K562 (cell line): ENCODE results near the gene RASGRP4. TPM values are rescaled to one million over a fixed set of nuclear protein-coding genes. Genes with fewer than 3 reads are reported as not detected.

ENCODE experiments used
- ARID3A ChIP-seq: IDR thresholded peaks from 2 replicates; pipeline ENCODE4 v1.6.1; 2012; ENCODE audit warnings: low read depth, low read length, improper control_type of control experiment, borderline replicate concordance
- CTCFL ChIP-seq: IDR thresholded peaks from 2 replicates; pipeline ENCODE4 v1.6.1; 2011; ENCODE audit warnings: borderline replicate concordance, low read depth, mild to moderate bottlenecking, moderate library complexity, low read length; ENCODE audit not compliant: insufficient read depth, poor library complexity, severe bottlenecking
- GTF2F1 ChIP-seq: IDR thresholded peaks from 2 replicates; pipeline ENCODE4 v1.6.1; 2011; ENCODE audit warnings: low read depth, low read length, improper control_type of control experiment
- GTF3C2 ChIP-seq: IDR thresholded peaks from 3 replicates; pipeline ENCODE4 v1.6.1; 2011; ENCODE audit warnings: borderline replicate concordance, mild to moderate bottlenecking, moderate library complexity; ENCODE audit not compliant: insufficient read length; ENCODE audit errors: extremely low read depth
- HMBOX1 ChIP-seq: sonication (generic); IDR thresholded peaks from 2 replicates; pipeline ENCODE4 v1.6.1; 2016
- HNRNPLL ChIP-seq: fragments of 200-400 bp; formaldehyde crosslinking; IDR thresholded peaks from 2 replicates; pipeline ENCODE4 v1.6.1; 2017; ENCODE audit warnings: low read length, low read depth, mild to moderate bottlenecking; ENCODE audit not compliant: poor library complexity, severe bottlenecking
- HOXB6 ChIP-seq: fragments of 250-450 bp; sonication (Bioruptor Pico); IDR thresholded peaks from 2 replicates; pipeline ENCODE4 v1.5.1; 2022; ENCODE audit warnings: mild to moderate bottlenecking, borderline replicate concordance
- NR2C1 ChIP-seq, 2 experiments: fragments of 450-650 bp; IDR thresholded peaks; 2 replicates each; pipeline ENCODE4 v1.6.1; 2017; ENCODE audit warnings: mild to moderate bottlenecking in 2 of 2, antibody characterized with exemption in 1 of 2, inconsistent platforms in 1 of 2, missing compliant biosample characterization in 1 of 2, missing genetic modification characterization in 1 of 2
- NR4A1 ChIP-seq, 2 experiments: fragments of 250-450 bp in 1 of 2; fragments of 450-650 bp in 1 of 2; sonication (Bioruptor Pico) in 1 of 2; IDR thresholded peaks; 2 replicates each; pipeline versions ENCODE4 v1.4.0 to v1.6.1; 2016 to 2020; ENCODE audit warnings: mild to moderate bottlenecking in 2 of 2, missing compliant biosample characterization in 1 of 2, missing genetic modification characterization in 1 of 2, moderate library complexity in 1 of 2
- SAFB2 ChIP-seq: fragments of 200-400 bp; formaldehyde crosslinking; IDR thresholded peaks from 2 replicates; pipeline ENCODE4 v1.6.1; 2018; ENCODE audit warnings: borderline replicate concordance, low read length, low read depth, moderate library complexity; ENCODE audit not compliant: severe bottlenecking
- SOX6 ChIP-seq: fragments of 450-650 bp; IDR thresholded peaks from 2 replicates; pipeline ENCODE4 v1.6.1; 2014; ENCODE audit warnings: mild to moderate bottlenecking
- TAF1 ChIP-seq: IDR thresholded peaks from 2 replicates; pipeline ENCODE4 v1.6.1; 2011; ENCODE audit warnings: mild to moderate bottlenecking, low read length, moderate library complexity; ENCODE audit not compliant: insufficient read depth, control insufficient read depth, severe bottlenecking; ENCODE audit errors: extremely low read depth
- TFE3 ChIP-seq: fragments of 450-650 bp; formaldehyde crosslinking; IDR thresholded peaks from 2 replicates; pipeline ENCODE4 v1.4.0; 2020; ENCODE audit warnings: mild to moderate bottlenecking, mixed read lengths
- XRCC5 ChIP-seq: fragments of 200-400 bp; formaldehyde crosslinking; IDR thresholded peaks from 2 replicates; pipeline ENCODE4 v1.6.1; 2017; ENCODE audit warnings: low read depth, mild to moderate bottlenecking, low read length
- ZFP30 ChIP-seq: fragments of 250-450 bp; sonication (Bioruptor Pico); IDR thresholded peaks from 2 replicates; pipeline ENCODE4 v1.8.0; 2022; ENCODE audit warnings: moderate library complexity, mild to moderate bottlenecking, inconsistent platforms, borderline replicate concordance
- ZNF347 ChIP-seq: fragments of 450-650 bp; formaldehyde crosslinking; IDR thresholded peaks from 2 replicates; pipeline ENCODE4 v1.4.0; 2020; ENCODE audit warnings: low read depth, mild to moderate bottlenecking, moderate library complexity
- ZNF354B ChIP-seq: fragments of 250-450 bp; sonication (Bioruptor Pico); IDR thresholded peaks from 2 replicates; pipeline ENCODE4 v1.4.0; 2020
- polyA plus RNA-seq, 8 experiments: library from polyadenylated mRNA; depleted of rRNA in 4 of 8; stranded (reverse) in 5 of 8; unstranded in 3 of 8; fragments of >200 nt; fragmentation: Nextera tagmentation in 2 of 8; fragmentation: Illumina TruSeq in 1 of 8; extraction: Ambion mirVana in 2 of 8; extraction: Trizol in 1 of 8; gene quantifications; 2 replicates each; pipeline versions ENCODE4 v1.2.1 to v1.2.3, GENCODE V29; 2011 to 2014; ENCODE audit warnings: inconsistent platforms in 1 of 8, missing spikeins in 1 of 8
- total RNA-seq, 7 experiments: library from RNA; depleted of rRNA in 6 of 7; stranded (reverse); fragments of >200 nt in 6 of 7; fragmentation: Illumina TruSeq in 2 of 7; extraction: Trizol in 2 of 7; gene quantifications; 2 replicates each; pipeline versions ENCODE4 v1.2.1 to v1.2.3, GENCODE V29; 2011 to 2021; ENCODE audit warnings: low replicate concordance in 1 of 7

The RASGRP4 gene
- total and polyA plus RNA-seq, 9 of the 15 experiments (the other 6 are each of a cell fraction or from before 2014, with no cell fraction given) = 0.39 to 4.6 (median 3.8) TPM

GRCh38 chr19:38370299-38370698, 55.7 kb downstream of the RASGRP4 start (continued):
- TF ChIP-seq GTF3C2 (no peak), NR2C1 (IDR thresholded peaks at IDR 0.05) (no peak), NR2C1 (tag; IDR thresholded peaks at IDR 0.05) (no peak), TAF1 (no peak), ZNF347 (CRISPR knock-in tag) (no peak), XRCC5 (no peak), CTCFL (no peak), SAFB2 (no peak), NR4A1 (CRISPR knock-in tag; IDR thresholded peaks at IDR 0.05) (no peak), NR4A1 (tag; IDR thresholded peaks at IDR 0.05) (no peak), HNRNPLL (no peak), SOX6 (no peak), TFE3 (CRISPR knock-in tag) (no peak), ARID3A (no peak), HOXB6 (CRISPR knock-in tag) (no peak), GTF2F1 (no peak), ZFP30 (CRISPR knock-in tag) (no peak), HMBOX1 (no peak), ZNF354B (no peak)
